Neutrophil (primary cell): ENCODE data around the gene LRRC52.

Experiments
- H3K27ac ChIP-seq: fragments of 200-600 bp; sonication (generic); 2 replicates; pipeline ENCODE4 v1.5.1; 2016; ENCODE audit warnings: mild to moderate bottlenecking, moderate library complexity
- H3K27me3 ChIP-seq: fragments of 200-600 bp; sonication (generic); 2 replicates; pipeline ENCODE4 v1.6.0; 2016; ENCODE audit warnings: mild to moderate bottlenecking
- H3K36me3 ChIP-seq: fragments of 200-600 bp; sonication (generic); 2 replicates; pipeline ENCODE4 v1.5.1; 2017
- H3K4me1 ChIP-seq, 2 experiments: fragments of 200-600 bp in 1 of 2; sonication (generic) in 1 of 2; 1 replicate in 1 of 2; 2 replicates in 1 of 2; pipeline versions ENCODE4 v1.5.1 to v1.6.1; 2013 to 2016; ENCODE audit warnings: low read depth in 1 of 2, low read length in 1 of 2, mild to moderate bottlenecking in 1 of 2, moderate library complexity in 1 of 2; ENCODE audit not compliant: control insufficient read depth in 1 of 2, insufficient read depth in 1 of 2
- H3K4me3 ChIP-seq, 2 experiments: fragments of 200-600 bp in 1 of 2; sonication (generic) in 1 of 2; 1 replicate in 1 of 2; 2 replicates in 1 of 2; pipeline ENCODE4 v1.5.1; 2013 to 2016; ENCODE audit warnings: low read depth in 1 of 2, low read length in 1 of 2, mild to moderate bottlenecking in 1 of 2, moderate library complexity in 1 of 2
- H3K9me3 ChIP-seq: fragments of 200-600 bp; sonication (generic); 2 replicates; pipeline ENCODE4 v1.5.1; 2016
- TF ChIP-seq, protein P1 (sequence below): fragments of 200-600 bp; sonication (generic); IDR thresholded peaks from 2 replicates; pipeline ENCODE4 v1.5.1; 2016; ENCODE audit warnings: antibody characterized with exemption

LRRC52 gene

GRCh38 chr1:165532053-165532452 lies 11.7 kb upstream of the LRRC52 start:
- TF ChIP-seq, protein P1, sequence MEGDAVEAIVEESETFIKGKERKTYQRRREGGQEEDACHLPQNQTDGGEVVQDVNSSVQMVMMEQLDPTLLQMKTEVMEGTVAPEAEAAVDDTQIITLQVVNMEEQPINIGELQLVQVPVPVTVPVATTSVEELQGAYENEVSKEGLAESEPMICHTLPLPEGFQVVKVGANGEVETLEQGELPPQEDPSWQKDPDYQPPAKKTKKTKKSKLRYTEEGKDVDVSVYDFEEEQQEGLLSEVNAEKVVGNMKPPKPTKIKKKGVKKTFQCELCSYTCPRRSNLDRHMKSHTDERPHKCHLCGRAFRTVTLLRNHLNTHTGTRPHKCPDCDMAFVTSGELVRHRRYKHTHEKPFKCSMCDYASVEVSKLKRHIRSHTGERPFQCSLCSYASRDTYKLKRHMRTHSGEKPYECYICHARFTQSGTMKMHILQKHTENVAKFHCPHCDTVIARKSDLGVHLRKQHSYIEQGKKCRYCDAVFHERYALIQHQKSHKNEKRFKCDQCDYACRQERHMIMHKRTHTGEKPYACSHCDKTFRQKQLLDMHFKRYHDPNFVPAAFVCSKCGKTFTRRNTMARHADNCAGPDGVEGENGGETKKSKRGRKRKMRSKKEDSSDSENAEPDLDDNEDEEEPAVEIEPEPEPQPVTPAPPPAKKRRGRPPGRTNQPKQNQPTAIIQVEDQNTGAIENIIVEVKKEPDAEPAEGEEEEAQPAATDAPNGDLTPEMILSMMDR: no peak
- H3K9me3 ChIP-seq: no peaks in the 10 kb centered on the region

DNA sequence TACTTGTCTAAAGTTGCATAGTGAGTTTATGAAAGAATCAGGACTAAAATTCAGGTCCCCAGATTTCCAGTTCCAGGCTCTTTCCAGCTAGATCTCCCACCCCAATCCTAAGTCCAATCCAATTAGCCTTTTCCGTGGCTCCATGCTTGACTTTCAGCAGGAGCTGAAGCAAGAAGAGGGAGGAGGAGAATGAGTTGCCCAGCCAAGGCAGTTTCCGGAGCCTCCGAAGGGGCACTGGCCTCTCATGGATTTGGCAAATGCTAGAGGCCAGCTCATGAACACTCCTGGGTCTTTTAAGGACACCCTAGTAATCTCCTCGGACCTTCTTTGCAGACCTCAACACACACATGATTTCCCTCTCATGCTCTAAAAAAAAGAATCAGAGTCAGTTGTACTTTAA lies 10.5 kb upstream of the LRRC52 start:
- H3K27me3 ChIP-seq: peaks cover 41% of the 10 kb centered on the region
- H3K36me3 ChIP-seq: no peaks in the 10 kb centered on the region
- no peak overlapping the region for H3K27ac ChIP-seq
- no peak overlapping the region for H3K4me3 ChIP-seq
- TF ChIP-seq, protein P1: no peak
- H3K9me3 ChIP-seq: no peaks in the 10 kb centered on the region
- no peaks in the 10 kb centered on the region for H3K4me1 ChIP-seq

More at GRCh38 chr1:165532053-165532452, 11.7 kb upstream of the LRRC52 start:
- no peaks in the 10 kb centered on the region for H3K4me1 ChIP-seq
- H3K4me3 ChIP-seq: no peak overlapping the region
- H3K27ac ChIP-seq: no peak overlapping the region
- H3K27me3 ChIP-seq: peaks cover 41% of the 10 kb centered on the region
- H3K36me3 ChIP-seq: no peaks in the 10 kb centered on the region

DNA sequence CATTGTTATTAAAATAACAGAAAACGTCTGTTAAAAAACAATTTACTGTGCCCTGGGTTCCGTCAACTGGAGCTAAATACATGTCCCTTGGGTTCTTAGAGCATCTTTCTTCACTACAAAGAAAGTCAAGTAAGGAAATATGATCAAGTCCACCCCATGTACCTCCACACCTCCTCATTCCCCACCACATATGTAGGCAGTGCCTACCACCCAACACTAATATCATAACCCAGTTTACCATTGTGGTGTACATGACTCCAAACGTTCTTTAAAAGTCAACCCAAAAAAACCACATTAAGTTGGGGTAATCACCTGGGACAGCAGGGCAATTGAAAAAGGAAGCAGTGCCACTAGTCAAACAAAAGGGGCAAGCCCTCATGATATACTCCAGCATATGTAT lies 7.8 kb upstream of the LRRC52 start:
- no peaks in the 10 kb centered on the region for H3K9me3 ChIP-seq
- H3K27me3 ChIP-seq: peaks cover 31% of the 10 kb centered on the region
- TF ChIP-seq, protein P1: no peak
- no peaks in the 10 kb centered on the region for H3K4me1 ChIP-seq
- H3K36me3 ChIP-seq: no peaks in the 10 kb centered on the region
- H3K4me3 ChIP-seq: no peak overlapping the region
- no peak overlapping the region for H3K27ac ChIP-seq

DNA sequence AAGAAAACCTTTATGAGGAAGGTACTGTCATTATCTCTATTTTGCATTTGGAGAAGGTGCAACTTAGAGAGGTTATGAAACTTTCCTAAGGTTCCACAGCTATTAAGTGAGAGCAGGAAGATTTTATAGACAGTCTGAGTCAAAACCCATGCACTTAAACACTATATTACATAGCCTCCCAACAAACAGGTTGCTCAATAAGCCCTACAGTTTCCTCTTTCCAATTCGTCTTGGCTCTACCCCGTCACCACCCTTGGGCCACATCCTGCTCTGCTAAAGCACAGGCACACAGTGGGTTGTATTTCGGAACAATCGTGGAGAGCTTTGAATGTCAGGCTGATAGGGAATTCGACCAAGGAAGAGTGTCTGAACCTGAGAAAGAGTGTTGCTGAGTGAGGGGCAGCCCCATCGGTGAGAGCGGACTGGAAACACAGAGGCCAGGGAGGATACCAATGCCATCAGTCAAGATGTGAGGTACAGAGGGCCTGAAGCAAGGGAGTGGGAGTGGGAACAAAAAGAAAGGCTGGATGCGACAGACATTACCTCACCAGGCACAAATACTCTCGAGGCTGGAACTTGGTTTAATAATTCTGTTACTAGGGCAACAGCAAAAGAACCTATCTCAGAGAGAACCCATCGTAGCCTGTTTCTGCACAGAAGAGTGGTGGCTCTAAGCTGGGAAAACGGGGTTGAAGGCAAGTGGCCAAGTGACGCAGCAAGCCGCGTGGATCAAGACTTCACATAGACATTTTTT lies 6.3 kb upstream of the LRRC52 start:
- H3K9me3 ChIP-seq: no peaks in the 10 kb centered on the region
- peaks cover 29% of the 10 kb centered on the region for H3K27me3 ChIP-seq
- no peak overlapping the region for H3K4me3 ChIP-seq
- TF ChIP-seq, protein P1: no peak
- H3K36me3 ChIP-seq: no peaks in the 10 kb centered on the region
- no peaks in the 10 kb centered on the region for H3K4me1 ChIP-seq
- no peak overlapping the region for H3K27ac ChIP-seq

GRCh38 chr1:165539306-165539705 lies 4.5 kb upstream of the LRRC52 start:
- peaks cover 42% of the 10 kb centered on the region for H3K27me3 ChIP-seq
- no peaks in the 10 kb centered on the region for H3K9me3 ChIP-seq
- TF ChIP-seq, protein P1: no peak
- no peaks in the 10 kb centered on the region for H3K36me3 ChIP-seq
- no peaks in the 10 kb centered on the region for H3K4me1 ChIP-seq
- no peak overlapping the region for H3K27ac ChIP-seq
- no peak overlapping the region for H3K4me3 ChIP-seq
